ENCODE data around the gene C5orf47. TPM values are rescaled to one million over a fixed set of nuclear protein-coding genes. Genes with fewer than 3 reads are reported as not detected.
A peak's percentile ranks its signal among the peaks of the same experiment; 100 is the strongest.
"Not testable (repeated sequence)": the region's sequence is repeated elsewhere in the genome, so short reads cannot be mapped to it uniquely, and the experiment has no call there.

The C5orf47 gene
- total RNA-seq, 2 experiments from 2014 or later, result not detected

DNA sequence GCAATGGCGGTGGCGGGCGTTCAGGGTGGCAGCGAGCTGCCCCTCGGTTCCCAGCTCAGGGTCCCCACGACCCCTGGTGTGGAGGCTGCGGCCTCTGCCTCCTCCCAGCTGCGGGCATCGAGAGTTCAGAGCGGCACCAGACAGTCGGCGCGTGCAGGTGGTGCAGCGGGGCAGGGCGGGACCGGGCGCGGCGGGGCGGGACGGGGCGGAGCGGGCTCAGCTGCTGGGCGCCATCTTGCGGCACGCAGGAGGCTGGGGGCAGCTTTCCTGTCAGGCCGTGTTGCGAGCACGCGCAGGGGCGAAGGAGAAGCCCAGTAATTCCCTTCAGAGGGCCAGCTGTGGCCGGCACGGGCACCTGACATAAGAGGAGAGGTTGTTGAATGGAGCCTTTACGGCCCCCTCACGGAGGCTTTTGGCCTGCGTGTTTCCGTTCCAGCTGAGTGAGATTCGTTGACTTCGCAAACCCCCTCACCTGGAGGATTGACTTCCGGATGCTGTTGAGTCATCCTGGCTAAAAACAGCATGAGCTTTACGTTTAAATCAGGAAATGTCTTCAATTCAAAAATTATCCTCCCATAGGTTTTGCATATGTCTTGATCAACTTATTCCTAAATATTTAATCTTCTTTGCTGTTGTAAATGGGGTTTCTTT is 587 bp downstream of the C5orf47 start:
- peaks cover 3% of the 10 kb centered on the region for H3K9me3 Mint-ChIP-seq
- peaks cover 4% of the 10 kb centered on the region for H3K27me3 Mint-ChIP-seq
- no peak for DNase-seq
- H3K27ac Mint-ChIP-seq, result no peak overlapping the region
- H3K36me3 Mint-ChIP-seq, result no peaks in the 10 kb centered on the region
- no peaks in the 10 kb centered on the region for H3K4me1 Mint-ChIP-seq
- H3K4me3 Mint-ChIP-seq, result no peak overlapping the region

DNA sequence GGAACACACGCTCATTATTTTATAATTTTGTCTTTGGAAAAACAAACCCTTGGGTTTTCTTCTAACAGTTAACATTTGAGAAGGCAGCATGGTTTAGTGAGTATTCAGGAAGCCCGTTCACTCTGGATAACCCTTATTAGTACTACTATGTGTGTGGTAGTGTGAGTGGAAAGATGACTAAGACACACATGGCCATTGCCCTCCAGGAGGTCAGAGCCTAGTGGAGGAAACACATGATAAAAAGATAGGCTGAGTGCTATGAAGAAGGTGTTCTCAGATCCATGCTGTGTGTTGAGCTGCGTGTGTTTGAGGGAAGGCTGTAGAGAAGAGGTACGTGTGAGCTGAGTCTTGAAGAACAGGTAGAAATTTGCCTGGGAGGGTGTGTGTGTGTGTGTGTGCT is 8.4 kb downstream of the C5orf47 start:
- no peak overlapping the region for H3K4me3 Mint-ChIP-seq
- no peak for DNase-seq
- H3K36me3 Mint-ChIP-seq, result no peaks in the 10 kb centered on the region
- no peak overlapping the region for H3K27ac Mint-ChIP-seq
- peaks cover 16% of the 10 kb centered on the region for H3K27me3 Mint-ChIP-seq
- H3K9me3 Mint-ChIP-seq, result no peaks in the 10 kb centered on the region
- no peaks in the 10 kb centered on the region for H3K4me1 Mint-ChIP-seq

DNA sequence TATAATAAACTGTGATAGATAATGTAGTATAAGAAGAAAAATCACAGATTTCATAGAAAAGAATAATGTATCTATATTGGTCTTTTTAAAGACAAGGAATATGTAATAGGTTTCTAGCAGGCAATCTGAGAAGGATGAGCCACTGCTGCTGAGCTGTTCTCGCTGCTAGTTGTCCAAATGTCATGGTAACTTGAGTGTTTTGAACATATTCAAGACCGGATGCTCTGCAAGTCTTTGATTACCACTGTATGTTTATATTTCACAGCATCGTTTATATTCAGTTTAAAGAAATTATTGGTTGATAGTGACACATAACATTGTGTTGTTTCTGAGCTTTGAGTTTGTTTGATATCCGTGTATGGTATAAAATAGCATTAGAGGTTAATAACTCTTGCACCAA is 9.6 kb downstream of the C5orf47 start:
- Mint-ChIP-seq H3K27ac (no peak overlapping the region), H3K9me3 (no peaks in the 10 kb centered on the region), H3K27me3 (peaks cover 22% of the 10 kb centered on the region), H3K36me3 (no peaks in the 10 kb centered on the region), H3K4me1 (no peaks in the 10 kb centered on the region), H3K4me3 (no peak overlapping the region)
- no peak for DNase-seq

DNA sequence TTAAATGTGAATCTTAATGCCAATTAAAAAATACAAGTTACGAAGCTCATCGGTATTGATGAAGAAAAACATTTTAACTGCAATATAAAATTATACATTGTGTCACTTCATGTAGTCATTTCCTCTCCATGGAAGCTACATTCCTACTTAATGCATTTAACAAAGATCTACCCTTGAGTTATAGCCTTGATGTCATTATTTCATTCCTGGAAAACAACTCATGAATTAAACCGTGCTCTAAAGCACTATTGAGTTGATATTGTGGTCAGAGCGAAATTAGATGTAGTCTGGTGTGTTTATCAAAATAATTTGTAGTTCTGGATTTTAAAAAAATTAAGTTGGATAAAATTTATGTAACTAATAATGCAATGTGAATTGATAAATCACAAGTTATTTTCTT is 11.1 kb downstream of the C5orf47 start:
- Mint-ChIP-seq H3K36me3 (no peaks in the 10 kb centered on the region), H3K4me1 (no peaks in the 10 kb centered on the region), H3K4me3 (no peak overlapping the region), H3K9me3 (no peaks in the 10 kb centered on the region), H3K27ac (no peak overlapping the region), H3K27me3 (peaks cover 18% of the 10 kb centered on the region)
- DNase-seq, result no peak

DNA sequence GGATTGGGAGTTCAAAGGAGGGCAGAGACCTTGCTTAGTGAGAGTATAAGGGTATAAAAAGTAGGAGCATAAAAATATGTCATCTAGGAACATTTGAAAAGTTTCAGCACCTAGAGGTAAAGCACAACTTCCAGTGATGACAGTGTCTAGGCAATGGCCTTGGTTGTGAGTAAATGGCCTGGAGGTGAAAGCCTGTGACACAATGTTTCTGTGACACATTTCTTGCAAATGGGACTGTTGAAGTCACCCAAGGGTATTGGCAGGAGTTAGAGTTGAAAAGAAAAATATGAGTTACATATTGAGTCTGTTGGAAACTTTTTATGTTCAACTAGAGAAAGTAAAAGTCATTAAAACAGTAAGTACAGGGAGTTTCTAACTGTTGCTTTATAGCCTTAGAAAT is 14.8 kb downstream of the C5orf47 start:
- Mint-ChIP-seq H3K4me1 (no peaks in the 10 kb centered on the region), H3K27ac (no peak overlapping the region), H3K9me3 (no peaks in the 10 kb centered on the region), H3K27me3 (peaks cover 13% of the 10 kb centered on the region), H3K36me3 (no peaks in the 10 kb centered on the region), H3K4me3 (no peak overlapping the region)
- no peak for DNase-seq

DNA sequence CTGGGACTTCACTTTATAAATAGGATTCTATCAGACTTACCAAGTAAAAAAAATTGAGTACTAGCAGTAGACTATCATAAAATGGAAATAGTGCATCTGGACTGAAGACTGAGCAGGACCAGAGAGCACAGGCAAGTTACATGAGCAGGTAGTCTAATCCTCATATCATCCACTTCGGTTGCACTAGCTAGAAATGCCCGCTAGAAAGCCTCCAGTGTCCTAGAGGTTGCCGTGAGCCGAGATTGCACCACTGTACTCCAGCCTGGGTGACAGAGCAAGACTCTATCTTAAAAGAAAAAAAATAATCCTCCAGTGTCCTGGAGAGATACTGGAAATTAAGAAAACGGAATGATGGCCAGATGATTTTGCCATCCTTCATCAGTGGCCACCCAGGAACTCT is 20.0 kb downstream of the C5orf47 start:
- no peak for DNase-seq
- H3K27ac Mint-ChIP-seq, result no peak overlapping the region
- no peaks in the 10 kb centered on the region for H3K4me1 Mint-ChIP-seq
- no peaks in the 10 kb centered on the region for H3K9me3 Mint-ChIP-seq
- no peaks in the 10 kb centered on the region for H3K36me3 Mint-ChIP-seq
- H3K4me3 Mint-ChIP-seq, result no peak overlapping the region
- peaks cover 8% of the 10 kb centered on the region for H3K27me3 Mint-ChIP-seq

DNA sequence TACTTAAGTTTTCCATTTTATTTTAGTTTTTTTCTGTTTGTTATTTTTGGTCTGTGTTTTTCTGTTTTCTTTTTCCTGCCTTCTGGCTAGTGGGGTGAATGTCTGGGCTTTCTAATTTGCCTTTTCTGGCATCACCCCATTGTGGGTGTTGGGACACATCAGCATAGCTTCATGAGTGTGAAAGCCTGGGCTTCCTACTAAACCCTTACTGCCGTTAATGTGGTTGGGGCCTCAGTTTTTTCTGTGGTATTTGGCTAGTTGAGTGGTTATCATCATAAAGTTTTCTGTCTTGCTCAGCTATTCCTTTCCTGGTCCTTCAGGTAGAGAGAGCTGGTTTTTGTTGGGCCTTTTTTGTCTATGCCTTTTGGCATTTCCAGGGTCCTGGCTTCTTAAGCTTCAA is 21.4 kb downstream of the C5orf47 start:
- no peak for DNase-seq
- H3K27me3 Mint-ChIP-seq, result peaks cover 8% of the 10 kb centered on the region
- no peaks in the 10 kb centered on the region for H3K36me3 Mint-ChIP-seq
- H3K4me3 Mint-ChIP-seq, result no peak overlapping the region
- H3K9me3 Mint-ChIP-seq, result no peaks in the 10 kb centered on the region
- no peaks in the 10 kb centered on the region for H3K4me1 Mint-ChIP-seq
- H3K27ac Mint-ChIP-seq, result no peak overlapping the region

DNA sequence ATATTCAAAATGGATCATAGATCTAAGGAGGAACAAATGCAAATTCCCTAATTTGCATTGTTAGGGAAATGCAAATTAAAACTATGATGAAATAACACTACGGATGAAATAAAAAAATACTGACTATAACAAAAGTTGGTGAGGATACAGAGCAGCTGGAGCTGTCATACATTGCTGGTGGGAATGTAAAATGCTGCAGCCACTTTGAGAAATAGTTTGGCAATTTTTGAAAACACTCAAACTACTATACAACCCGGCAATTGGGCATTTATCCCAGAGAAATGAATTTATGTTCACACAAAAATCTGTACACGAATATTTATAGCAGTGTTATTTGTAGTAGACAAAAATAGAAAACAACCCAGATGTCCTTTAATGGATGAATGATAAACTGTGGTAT is 22.5 kb downstream of the C5orf47 start:
- H3K4me1 Mint-ChIP-seq, result no peaks in the 10 kb centered on the region

DNA sequence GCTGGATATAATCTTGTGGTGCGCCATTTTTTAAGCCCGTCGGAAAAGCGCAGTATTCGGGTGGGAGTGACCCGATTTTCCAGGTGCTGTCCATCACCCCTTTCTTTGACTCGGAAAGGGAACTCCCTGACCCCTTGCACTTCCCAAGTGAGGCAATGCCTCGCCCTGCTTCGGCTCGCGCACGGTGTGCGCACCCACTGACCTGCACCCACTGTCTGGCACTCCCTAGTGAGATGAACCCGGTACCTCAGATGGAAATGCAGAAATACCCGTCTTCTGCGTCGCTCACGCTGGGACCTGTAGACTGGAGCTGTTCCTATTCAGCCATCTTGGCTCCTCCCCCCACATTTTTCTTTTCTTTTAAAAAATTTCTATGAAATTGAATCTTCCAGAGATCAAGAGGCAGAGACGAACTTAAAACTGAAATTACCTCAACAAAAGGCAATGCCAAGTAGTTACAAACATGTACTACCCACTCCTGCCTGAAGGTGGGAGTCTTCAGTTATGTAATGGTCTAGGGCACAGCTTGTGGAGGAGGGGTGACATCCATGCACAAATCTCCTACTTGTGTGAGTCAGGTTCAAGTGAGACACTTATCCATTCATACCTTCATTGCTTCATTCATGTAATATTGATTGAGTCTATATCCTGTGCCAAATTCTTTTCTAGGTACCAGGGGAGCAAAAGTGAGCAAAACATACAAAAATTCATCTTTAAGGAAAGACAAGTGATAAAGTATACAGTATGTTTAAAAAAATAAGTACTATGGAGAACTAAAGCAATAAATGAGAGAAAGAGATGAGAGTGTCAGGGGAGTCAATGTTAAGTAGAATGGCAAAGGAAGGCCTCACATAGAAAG is 31.3 kb downstream of the C5orf47 start:
- H3K4me1 Mint-ChIP-seq, H3K36me3 Mint-ChIP-seq, H3K4me3 Mint-ChIP-seq, DNase-seq, H3K9me3 Mint-ChIP-seq, H3K27ac Mint-ChIP-seq: not testable (repeated sequence)
- H3K27me3 Mint-ChIP-seq, result peaks cover 37% of the 10 kb centered on the region

More for the DNA sequence above, 22.5 kb downstream of the C5orf47 start:
- Mint-ChIP-seq H3K4me3 (no peak overlapping the region), H3K27ac (no peak overlapping the region), H3K27me3 (peaks cover 8% of the 10 kb centered on the region), H3K36me3 (no peaks in the 10 kb centered on the region), H3K9me3 (no peaks in the 10 kb centered on the region)
- no peak for DNase-seq

DNA sequence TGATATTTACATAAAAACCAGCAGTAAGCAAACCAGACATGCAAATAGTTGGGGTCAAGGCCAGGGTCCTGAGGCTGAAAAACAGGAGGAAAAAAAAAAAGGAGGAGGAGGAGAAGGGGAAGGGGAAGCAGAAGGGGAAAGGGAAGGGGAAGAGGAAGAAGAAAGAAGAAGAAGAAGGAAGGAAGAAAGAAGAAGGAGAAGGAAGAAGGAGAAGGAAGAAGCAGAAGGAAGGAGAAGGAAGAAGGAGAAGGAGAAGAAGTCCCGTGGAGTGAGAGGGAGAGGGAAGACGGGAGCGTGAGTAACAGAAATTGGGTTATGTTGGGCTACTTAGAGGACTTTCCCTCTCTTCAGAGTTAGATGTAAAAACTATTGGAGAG is 31.9 kb downstream of the C5orf47 start:
- DNase-seq, result no peak
- Mint-ChIP-seq H3K27ac (no peak overlapping the region), H3K9me3 (peaks cover 2% of the 10 kb centered on the region)

DNA sequence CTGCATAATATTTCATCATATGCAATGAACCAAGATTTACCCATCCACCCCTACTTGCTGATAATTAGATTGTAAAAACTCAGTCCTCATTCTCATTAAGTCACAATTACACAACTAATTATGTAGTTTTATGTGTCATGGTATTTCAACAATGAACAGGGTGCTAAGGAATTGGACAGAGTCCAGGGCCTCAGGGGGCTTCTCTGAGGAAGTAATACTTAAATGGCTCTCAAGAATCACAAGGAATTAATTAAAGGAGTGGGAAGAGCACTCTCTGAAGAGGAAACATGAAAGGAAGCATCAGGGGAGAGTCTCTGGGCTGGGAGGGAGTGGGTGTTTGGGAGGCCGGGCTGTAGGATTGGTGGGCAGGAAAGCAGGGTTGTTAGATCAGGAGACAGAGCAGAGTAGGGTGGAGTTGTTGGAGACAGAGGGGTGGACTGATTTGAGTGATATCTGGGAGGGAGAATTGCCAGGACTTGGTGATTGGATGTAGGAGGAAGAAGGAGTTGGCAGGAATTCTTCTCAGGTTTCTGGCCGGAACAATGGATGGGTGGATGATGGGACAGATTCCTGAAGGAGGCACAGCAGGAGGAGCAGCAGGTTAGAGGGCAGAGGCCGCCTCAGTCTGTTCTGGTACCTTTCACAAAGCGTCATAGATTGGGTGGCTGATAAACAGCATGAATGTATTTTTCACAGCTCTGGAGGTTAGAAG is 33.6 kb downstream of the C5orf47 start:
- no peak for DNase-seq
- Mint-ChIP-seq H3K27ac (no peak overlapping the region), H3K27me3 (peaks cover 40% of the 10 kb centered on the region), H3K36me3 (no peaks in the 10 kb centered on the region), H3K4me3 (no peak overlapping the region), H3K9me3 (peaks cover 2% of the 10 kb centered on the region), H3K4me1 (no peaks in the 10 kb centered on the region)

More for the DNA sequence above, 31.9 kb downstream of the C5orf47 start:
- Mint-ChIP-seq H3K27me3 (peaks cover 40% of the 10 kb centered on the region), H3K4me3 (no peak overlapping the region), H3K36me3 (no peaks in the 10 kb centered on the region), H3K4me1 (no peaks in the 10 kb centered on the region)

DNA sequence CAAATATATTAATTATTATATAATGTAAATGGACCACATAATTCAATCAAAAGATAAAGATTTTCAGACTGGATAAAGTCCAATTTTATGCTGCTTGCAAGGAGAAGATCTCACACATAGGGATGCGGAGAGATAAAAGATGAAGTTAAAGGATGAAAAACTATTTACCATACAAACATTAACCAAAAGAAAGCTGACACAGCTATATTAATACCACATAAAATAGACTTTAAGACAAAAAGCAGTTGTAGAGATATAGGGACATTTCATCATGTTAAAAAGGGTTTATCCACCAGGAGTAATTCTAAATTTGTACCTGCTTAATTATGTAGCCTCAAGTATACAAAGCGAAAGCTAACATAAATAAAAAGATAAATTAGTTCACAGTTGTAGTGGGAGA is 41.3 kb downstream of the C5orf47 start:
- Mint-ChIP-seq H3K9me3 (peaks cover 12% of the 10 kb centered on the region), H3K27me3 (peaks cover 4% of the 10 kb centered on the region), H3K27ac (no peak overlapping the region), H3K4me1 (no peaks in the 10 kb centered on the region), H3K4me3 (no peak overlapping the region), H3K36me3 (no peaks in the 10 kb centered on the region)
- no peak for DNase-seq

DNA sequence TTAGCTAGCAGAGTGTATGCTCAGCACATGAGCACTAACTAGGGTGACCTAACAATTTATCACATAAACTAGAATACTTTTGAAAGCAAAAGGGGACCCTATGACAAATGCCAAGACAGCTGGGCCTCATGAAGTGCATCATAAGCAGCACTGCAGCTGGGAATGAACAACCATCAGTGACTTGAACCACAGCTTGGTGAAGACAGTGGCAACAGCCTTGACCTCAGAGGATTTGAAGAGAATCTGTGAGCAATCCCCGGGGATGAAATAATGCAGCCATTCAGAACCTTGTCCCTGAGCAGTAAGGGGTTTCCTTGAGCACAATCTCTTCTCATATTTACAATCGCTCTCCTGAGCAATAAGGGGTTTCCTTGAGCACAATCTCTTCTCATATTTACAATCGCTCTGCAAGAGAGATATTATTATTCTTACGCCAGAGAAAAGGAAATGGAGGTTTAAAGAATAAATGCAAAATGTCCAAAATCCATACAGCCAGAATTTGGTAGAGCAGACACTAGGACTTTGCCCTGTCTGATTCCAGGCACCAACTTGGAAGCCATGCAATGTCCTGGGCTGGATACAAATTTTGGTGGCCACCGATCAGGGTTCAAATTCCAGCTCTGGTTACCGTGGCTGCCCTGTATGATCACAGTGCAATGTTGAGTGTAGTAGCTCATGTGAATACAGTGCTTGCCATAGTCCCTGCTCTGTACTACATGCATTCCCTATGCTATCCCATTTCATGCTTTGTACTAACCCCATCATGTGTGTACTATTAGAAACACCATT is 55.7 kb downstream of the C5orf47 start:
- H3K4me1 Mint-ChIP-seq, result no peaks in the 10 kb centered on the region
- no peaks in the 10 kb centered on the region for H3K9me3 Mint-ChIP-seq
- H3K27ac Mint-ChIP-seq, result no peak overlapping the region
- H3K27me3 Mint-ChIP-seq, result peaks cover 53% of the 10 kb centered on the region
- H3K36me3 Mint-ChIP-seq, result no peaks in the 10 kb centered on the region
- DNase-seq, result no peak
- H3K4me3 Mint-ChIP-seq, result no peak overlapping the region

DNA sequence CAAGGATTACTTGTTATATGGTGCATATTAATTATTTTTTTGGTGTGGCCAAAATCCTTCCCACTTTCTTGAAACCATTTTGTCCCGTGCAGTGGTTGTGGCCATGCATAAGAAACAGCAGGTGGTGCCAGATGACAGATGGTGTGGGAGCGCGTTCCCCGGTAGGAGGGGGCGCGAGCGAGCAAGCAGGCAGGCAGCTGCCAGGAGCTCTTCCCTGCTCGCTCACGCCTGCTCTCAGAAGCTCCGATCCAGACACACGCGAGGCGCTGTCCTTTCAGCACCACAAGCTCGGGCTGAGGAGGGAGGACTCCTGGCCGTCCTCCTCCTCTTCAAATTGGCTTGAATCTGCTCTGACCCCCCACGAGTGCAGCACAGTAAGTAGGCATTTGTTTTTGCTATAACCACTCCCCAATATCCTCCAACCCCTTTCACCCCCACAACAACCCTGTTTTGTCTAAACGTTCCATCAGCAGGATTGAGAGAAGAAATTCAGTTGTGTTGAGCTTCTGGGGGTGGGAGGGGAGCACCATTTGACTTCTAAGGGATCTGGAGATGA is 56.6 kb downstream of the C5orf47 start, which contains the start of gene NSG2:
NSG2 (plus strand) TSS at position 237 of the 556 bp plus-strand sequence. CDS start 1,050 bp downstream, outside the sequence.
- Mint-ChIP-seq H3K27ac (no peak within 1 kb of the TSS), H3K27me3 (peaks cover 50% of the 10 kb centered on the region), H3K4me3 (no peak within 1 kb of the TSS), H3K9me3 (no peaks in the 10 kb centered on the region), H3K4me1 (no peaks in the 10 kb centered on the region), H3K36me3 (no peaks in the 10 kb centered on the region)
- peak; percentile 52 for DNase-seq
